DOHH2 (cell line): ENCODE results near the gene KCTD16.

Experiments used
- H3F3A ChIP-seq: fragments of 200-600 bp; sonication (generic), shearing (Covaris generic); 2 replicates; pipeline ENCODE4 v1.6.0; 2016; ENCODE audit warnings: antibody characterized with exemption, mild to moderate bottlenecking; ENCODE audit not compliant: control insufficient read depth, insufficient read depth
- H3K27ac ChIP-seq: fragments of 200-600 bp; sonication (generic); 2 replicates; pipeline ENCODE4 v1.5.1; 2014; ENCODE audit warnings: low read depth, mild to moderate bottlenecking, low read length, moderate library complexity
- H3K27me3 ChIP-seq: fragments of 200-600 bp; sonication (generic); 2 replicates; pipeline ENCODE4 v1.6.1; 2014; ENCODE audit warnings: mild to moderate bottlenecking, low read length, mixed read lengths; ENCODE audit not compliant: control insufficient read depth
- H3K36me3 ChIP-seq: fragments of 200-600 bp; sonication (generic); 2 replicates; pipeline ENCODE4 v1.6.1; 2014; ENCODE audit warnings: mild to moderate bottlenecking, low read length, moderate library complexity, mixed read lengths; ENCODE audit not compliant: control insufficient read depth
- H3K4me1 ChIP-seq: fragments of 200-600 bp; sonication (generic); 2 replicates; pipeline ENCODE4 v1.6.1; 2014; ENCODE audit warnings: mild to moderate bottlenecking, low read length, mixed read lengths; ENCODE audit not compliant: control insufficient read depth
- H3K4me2 ChIP-seq: fragments of 200-600 bp; sonication (generic); 2 replicates; pipeline ENCODE4 v1.6.0; 2014; ENCODE audit warnings: mild to moderate bottlenecking, low read length, moderate library complexity
- H3K4me3 ChIP-seq: fragments of 200-600 bp; sonication (generic); 2 replicates; pipeline ENCODE4 v1.5.1; 2014; ENCODE audit warnings: mild to moderate bottlenecking, low read length, mixed read lengths
- H3K79me2 ChIP-seq: fragments of 200-600 bp; sonication (generic); 2 replicates; pipeline ENCODE4 v1.6.1; 2014; ENCODE audit warnings: mild to moderate bottlenecking, low read length, mixed read lengths; ENCODE audit not compliant: control insufficient read depth
- H3K9me2 ChIP-seq: fragments of 200-600 bp; sonication (generic); replicated peaks from 2 replicates; pipeline ENCODE4 v1.6.1; 2014; ENCODE audit warnings: mild to moderate bottlenecking, low read length, mixed read lengths; ENCODE audit not compliant: control insufficient read depth
- H3K9me3 ChIP-seq: fragments of 200-600 bp; sonication (generic); 2 replicates; pipeline ENCODE4 v1.6.1; 2014; ENCODE audit warnings: antibody characterized with exemption, low read length, mixed read lengths; ENCODE audit not compliant: control insufficient read depth, insufficient read depth
- H4K20me1 ChIP-seq: fragments of 200-600 bp; sonication (generic); 2 replicates; pipeline ENCODE4 v1.6.0; 2014; ENCODE audit warnings: low read depth, mild to moderate bottlenecking, antibody characterized with exemption, low read length, moderate library complexity; ENCODE audit not compliant: control insufficient read depth, insufficient read depth
- CTCF ChIP-seq: fragments of 200-600 bp; sonication (generic); IDR thresholded peaks from one replicate; pipeline ENCODE4 v1.5.1; 2014; ENCODE audit warnings: antibody characterized with exemption, mild to moderate bottlenecking, low read depth, low read length; ENCODE audit not compliant: poor library complexity, severe bottlenecking
- EZH2phosphoT487 ChIP-seq: fragments of 200-600 bp; sonication (generic); IDR thresholded peaks from 2 replicates; pipeline ENCODE4 v1.6.1; 2017; ENCODE audit warnings: borderline replicate concordance, mild to moderate bottlenecking, antibody characterized with exemption, low read length, moderate library complexity, mixed read lengths

KCTD16 gene

GRCh38 chr5:144487761-144488160 is 317.1 kb downstream of the KCTD16 start:
- Histone ChIP-seq H3K36me3 (no peaks in the 10 kb centered on the region), H3F3A (no peaks in the 10 kb centered on the region), H3K9me3 (no peaks in the 10 kb centered on the region), H4K20me1 (no peaks in the 10 kb centered on the region), H3K4me3 (no peak overlapping the region), H3K27ac (no peak overlapping the region), H3K4me2 (no peak overlapping the region), H3K9me2 (no peaks in the 10 kb centered on the region), H3K27me3 (no peaks in the 10 kb centered on the region), H3K4me1 (no peaks in the 10 kb centered on the region), H3K79me2 (no peaks in the 10 kb centered on the region)
- TF ChIP-seq CTCF (no peak), EZH2phosphoT487 (no peak)

GRCh38 chr5:144503123-144503522 is 332.4 kb downstream of the KCTD16 start:
- Histone ChIP-seq H3K9me2 (no peaks in the 10 kb centered on the region), H3K27ac (no peak overlapping the region), H3F3A (no peaks in the 10 kb centered on the region), H3K27me3 (no peaks in the 10 kb centered on the region), H3K79me2 (no peaks in the 10 kb centered on the region), H4K20me1 (no peaks in the 10 kb centered on the region), H3K4me3 (no peak overlapping the region), H3K36me3 (no peaks in the 10 kb centered on the region), H3K9me3 (no peaks in the 10 kb centered on the region), H3K4me2 (no peak overlapping the region), H3K4me1 (no peaks in the 10 kb centered on the region)
- TF ChIP-seq CTCF (no peak), EZH2phosphoT487 (no peak)

GRCh38 chr5:144504929-144505577 is 334.4 kb downstream of the KCTD16 start:
- H3K36me3 ChIP-seq = no peaks in the 10 kb centered on the region
- no peaks in the 10 kb centered on the region for H3K4me1 ChIP-seq
- TF ChIP-seq CTCF (no peak), EZH2phosphoT487 (no peak)
- no peaks in the 10 kb centered on the region for H3K9me2 ChIP-seq
- H3K9me3 ChIP-seq = no peaks in the 10 kb centered on the region
- H3K4me3 ChIP-seq = no peak overlapping the region
- no peaks in the 10 kb centered on the region for H3F3A ChIP-seq
- no peaks in the 10 kb centered on the region for H3K27me3 ChIP-seq
- H3K4me2 ChIP-seq = no peak overlapping the region
- H3K27ac ChIP-seq = no peak overlapping the region
- no peaks in the 10 kb centered on the region for H3K79me2 ChIP-seq
- no peaks in the 10 kb centered on the region for H4K20me1 ChIP-seq
